ENCODE data around the gene ZNF853.
"Not testable (repeated sequence)": the region's sequence is repeated elsewhere in the genome, so short reads cannot be mapped to it uniquely, and the experiment has no call there.

Gene ZNF853

GRCh38 chr7:6652446-6653011, 37.1 kb downstream of the ZNF853 start:
- DNase-seq (ENCODE audit: low spot score) = no peak

- no peak for DNase-seq (ENCODE audit: low spot score)
Measured at GRCh38 chr7:6653071-6654003, 37.9 kb downstream of the ZNF853 start.

- no peak for DNase-seq (ENCODE audit: low spot score)
Measured at GRCh38 chr7:6654113-6654841, 38.9 kb downstream of the ZNF853 start.

- no peak for DNase-seq (ENCODE audit: low spot score)
Measured at GRCh38 chr7:6654842-6655610, 39.6 kb downstream of the ZNF853 start.

GRCh38 chr7:6655636-6656385, 40.4 kb downstream of the ZNF853 start:
- DNase-seq (ENCODE audit: low spot score) = no peak

GRCh38 chr7:6656413-6656812, 41.0 kb downstream of the ZNF853 start:
- no peak for DNase-seq (ENCODE audit: low spot score)

- no peak for DNase-seq (ENCODE audit: low spot score)
Measured at GRCh38 chr7:6658618-6659345, 43.4 kb downstream of the ZNF853 start.

GRCh38 chr7:6670851-6671250, 55.4 kb downstream of the ZNF853 start:
- DNase-seq (ENCODE audit: low spot score) = not testable (repeated sequence)
